Measurements from ENCODE around the gene BCKDHB.
"Not testable (repeated sequence)": the region's sequence is repeated elsewhere in the genome, so short reads cannot be mapped to it uniquely, and the experiment has no call there.

The BCKDHB gene

GRCh38 chr6:80233958-80234357 lies 127.5 kb downstream of the BCKDHB start:
- Mint-ChIP-seq H3K27ac (no peak overlapping the region), H3K4me1 (ENCODE audit: low read depth) (no peaks in the 10 kb centered on the region), H3K36me3 (ENCODE audit: low read depth) (no peaks in the 10 kb centered on the region), H3K9me3 (no peaks in the 10 kb centered on the region), H3K27me3 (no peaks in the 10 kb centered on the region), H3K4me3 (no peak overlapping the region)
- intact Hi-C loops (cut with micrococcal nuclease), result no loop called here

GRCh38 chr6:80234401-80234800 lies 127.9 kb downstream of the BCKDHB start:
- H3K4me1 Mint-ChIP-seq (ENCODE audit: low read depth), result no peaks in the 10 kb centered on the region
- H3K4me3 Mint-ChIP-seq, result no peak overlapping the region
- H3K36me3 Mint-ChIP-seq (ENCODE audit: low read depth), result no peaks in the 10 kb centered on the region
- H3K27ac Mint-ChIP-seq, result no peak overlapping the region
- no peaks in the 10 kb centered on the region for H3K9me3 Mint-ChIP-seq
- H3K27me3 Mint-ChIP-seq, result no peaks in the 10 kb centered on the region
- intact Hi-C loops (cut with micrococcal nuclease), result no loop called here

GRCh38 chr6:80234908-80235307 lies 128.4 kb downstream of the BCKDHB start:
- Mint-ChIP-seq H3K4me1 (ENCODE audit: low read depth) (no peaks in the 10 kb centered on the region), H3K9me3 (no peaks in the 10 kb centered on the region), H3K27ac (no peak overlapping the region), H3K36me3 (ENCODE audit: low read depth) (no peaks in the 10 kb centered on the region), H3K27me3 (no peaks in the 10 kb centered on the region), H3K4me3 (no peak overlapping the region)
- intact Hi-C loops (cut with micrococcal nuclease), result no loop called here

- H3K9me3 Mint-ChIP-seq, result no peaks in the 10 kb centered on the region
- no peaks in the 10 kb centered on the region for H3K36me3 Mint-ChIP-seq (ENCODE audit: low read depth)
- H3K27me3 Mint-ChIP-seq, result no peaks in the 10 kb centered on the region
- no peaks in the 10 kb centered on the region for H3K4me1 Mint-ChIP-seq (ENCODE audit: low read depth)
- intact Hi-C loops (cut with micrococcal nuclease), result no loop called here
- no peak overlapping the region for H3K27ac Mint-ChIP-seq
- H3K4me3 Mint-ChIP-seq, result no peak overlapping the region
Measured at GRCh38 chr6:80235647-80236046, 129.2 kb downstream of the BCKDHB start.

- H3K4me1 Mint-ChIP-seq (ENCODE audit: low read depth), result not testable (repeated sequence)
Measured at GRCh38 chr6:80238754-80239153, 132.3 kb downstream of the BCKDHB start.

GRCh38 chr6:80245043-80245442 lies 138.6 kb downstream of the BCKDHB start:
- H3K36me3 Mint-ChIP-seq (ENCODE audit: low read depth), result no peaks in the 10 kb centered on the region
- no peak overlapping the region for H3K27ac Mint-ChIP-seq
- H3K4me1 Mint-ChIP-seq (ENCODE audit: low read depth), result peaks cover 3% of the 10 kb centered on the region
- no peaks in the 10 kb centered on the region for H3K27me3 Mint-ChIP-seq
- intact Hi-C loops (cut with micrococcal nuclease), result no loop called here
- H3K9me3 Mint-ChIP-seq, result no peaks in the 10 kb centered on the region
- no peak overlapping the region for H3K4me3 Mint-ChIP-seq

More at GRCh38 chr6:80238754-80239153, 132.3 kb downstream of the BCKDHB start:
- H3K27me3 Mint-ChIP-seq; H3K36me3 Mint-ChIP-seq (ENCODE audit: low read depth); intact Hi-C loops (cut with micrococcal nuclease); H3K27ac Mint-ChIP-seq; H3K4me3 Mint-ChIP-seq; H3K9me3 Mint-ChIP-seq: not testable (repeated sequence)

GRCh38 chr6:80249897-80250296 lies 143.4 kb downstream of the BCKDHB start:
- H3K4me1 Mint-ChIP-seq (ENCODE audit: low read depth), result peaks cover 8% of the 10 kb centered on the region
- H3K4me3 Mint-ChIP-seq, result no peak overlapping the region
- H3K27ac Mint-ChIP-seq, result no peak overlapping the region
- no peaks in the 10 kb centered on the region for H3K9me3 Mint-ChIP-seq
- no peaks in the 10 kb centered on the region for H3K27me3 Mint-ChIP-seq
- intact Hi-C loops (cut with micrococcal nuclease), result no loop called here
- H3K36me3 Mint-ChIP-seq (ENCODE audit: low read depth), result no peaks in the 10 kb centered on the region

GRCh38 chr6:80250391-80250997 lies 144.0 kb downstream of the BCKDHB start:
- H3K36me3 Mint-ChIP-seq (ENCODE audit: low read depth), result no peaks in the 10 kb centered on the region
- H3K27ac Mint-ChIP-seq, result no peak overlapping the region
- no peaks in the 10 kb centered on the region for H3K27me3 Mint-ChIP-seq
- no peaks in the 10 kb centered on the region for H3K9me3 Mint-ChIP-seq
- no peak overlapping the region for H3K4me3 Mint-ChIP-seq
- peaks cover 8% of the 10 kb centered on the region for H3K4me1 Mint-ChIP-seq (ENCODE audit: low read depth)
- intact Hi-C loops (cut with micrococcal nuclease), result no loop called here

GRCh38 chr6:80251321-80251720 lies 144.8 kb downstream of the BCKDHB start:
- H3K4me3 Mint-ChIP-seq, result no peak overlapping the region
- no peak overlapping the region for H3K27ac Mint-ChIP-seq
- no peaks in the 10 kb centered on the region for H3K27me3 Mint-ChIP-seq
- intact Hi-C loops (cut with micrococcal nuclease), result no loop called here
- peaks cover 8% of the 10 kb centered on the region for H3K4me1 Mint-ChIP-seq (ENCODE audit: low read depth)
- no peaks in the 10 kb centered on the region for H3K9me3 Mint-ChIP-seq
- no peaks in the 10 kb centered on the region for H3K36me3 Mint-ChIP-seq (ENCODE audit: low read depth)

GRCh38 chr6:80254716-80255115 lies 148.2 kb downstream of the BCKDHB start:
- Mint-ChIP-seq H3K9me3 (no peaks in the 10 kb centered on the region), H3K27me3 (no peaks in the 10 kb centered on the region), H3K36me3 (ENCODE audit: low read depth) (no peaks in the 10 kb centered on the region), H3K4me1 (ENCODE audit: low read depth) (peaks cover 8% of the 10 kb centered on the region), H3K27ac (no peak overlapping the region), H3K4me3 (no peak overlapping the region)
- intact Hi-C loops (cut with micrococcal nuclease), result no loop called here

GRCh38 chr6:80256691-80257090 lies 150.2 kb downstream of the BCKDHB start:
- H3K27me3 Mint-ChIP-seq, result no peaks in the 10 kb centered on the region
- no peaks in the 10 kb centered on the region for H3K9me3 Mint-ChIP-seq
- H3K36me3 Mint-ChIP-seq (ENCODE audit: low read depth), result no peaks in the 10 kb centered on the region
- no peak overlapping the region for H3K4me3 Mint-ChIP-seq
- H3K27ac Mint-ChIP-seq, result no peak overlapping the region
- intact Hi-C loops (cut with micrococcal nuclease), result no loop called here
- no peaks in the 10 kb centered on the region for H3K4me1 Mint-ChIP-seq (ENCODE audit: low read depth)

- H3K4me1 Mint-ChIP-seq (ENCODE audit: low read depth), result no peaks in the 10 kb centered on the region
- no peak overlapping the region for H3K4me3 Mint-ChIP-seq
- intact Hi-C loops (cut with micrococcal nuclease), result no loop called here
- H3K27me3 Mint-ChIP-seq, result no peaks in the 10 kb centered on the region
- no peak overlapping the region for H3K27ac Mint-ChIP-seq
- H3K9me3 Mint-ChIP-seq, result no peaks in the 10 kb centered on the region
- no peaks in the 10 kb centered on the region for H3K36me3 Mint-ChIP-seq (ENCODE audit: low read depth)
Measured at GRCh38 chr6:80259118-80259517, 152.6 kb downstream of the BCKDHB start.

GRCh38 chr6:80263585-80263984 lies 157.1 kb downstream of the BCKDHB start:
- no peak overlapping the region for H3K27ac Mint-ChIP-seq
- no peaks in the 10 kb centered on the region for H3K4me1 Mint-ChIP-seq (ENCODE audit: low read depth)
- intact Hi-C loops (cut with micrococcal nuclease), result no loop called here
- H3K36me3 Mint-ChIP-seq (ENCODE audit: low read depth), result no peaks in the 10 kb centered on the region
- no peaks in the 10 kb centered on the region for H3K27me3 Mint-ChIP-seq
- H3K9me3 Mint-ChIP-seq, result no peaks in the 10 kb centered on the region
- H3K4me3 Mint-ChIP-seq, result no peak overlapping the region

- no peaks in the 10 kb centered on the region for H3K4me1 Mint-ChIP-seq (ENCODE audit: low read depth)
- no peaks in the 10 kb centered on the region for H3K36me3 Mint-ChIP-seq (ENCODE audit: low read depth)
- no peak overlapping the region for H3K27ac Mint-ChIP-seq
- no peaks in the 10 kb centered on the region for H3K27me3 Mint-ChIP-seq
- H3K4me3 Mint-ChIP-seq, result no peak overlapping the region
- intact Hi-C loops (cut with micrococcal nuclease), result loop anchor here (1.0 kb wide), 1 partner anchor 7 kb away; no protein-coding TSS in a partner anchor
- H3K9me3 Mint-ChIP-seq, result no peaks in the 10 kb centered on the region
Measured at GRCh38 chr6:80268865-80269730, 162.6 kb downstream of the BCKDHB start.
